ENCODE measurements around the gene CELF3. TPM values are rescaled to one million over a fixed set of nuclear protein-coding genes. Genes with fewer than 3 reads are reported as not detected.

The CELF3 gene
- total RNA-seq, 1 experiment from 2014 or later: 0.42 TPM

DNA sequence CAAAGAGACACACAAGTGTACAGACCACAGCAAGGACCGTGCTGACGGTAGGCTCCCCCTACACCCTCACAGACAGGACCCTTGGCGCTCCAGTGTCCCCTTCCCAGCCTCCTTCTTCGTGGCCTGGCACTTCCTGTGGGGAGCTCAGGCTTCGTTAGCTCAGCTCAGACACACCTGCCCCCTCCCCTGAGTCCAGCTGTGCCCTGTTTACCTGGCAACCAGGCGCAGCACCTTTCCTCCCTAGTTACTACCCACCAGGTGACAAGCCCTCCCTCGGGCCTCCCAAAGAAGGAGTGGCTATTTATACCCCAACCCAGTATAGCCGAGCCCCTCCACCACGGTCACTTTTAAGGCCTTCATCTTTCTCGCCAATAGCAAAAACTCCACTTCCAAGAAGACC is 4.7 kb downstream of the CELF3 start:
- H3K9me3 Mint-ChIP-seq: no peaks in the 10 kb centered on the region
- ChIA-PET CTCF (interaction anchor here (0.6 to 1.1 kb wide), 2 partner anchors 9 to 125 kb away, joined by 3 to 4 read pairs; partner anchors contain the start of gene RIIAD1), POLR2A (no interaction called here)
- H3K27ac Mint-ChIP-seq: no peak overlapping the region
- H3K27me3 Mint-ChIP-seq (ENCODE audit: low read depth): peaks cover 15% of the 10 kb centered on the region
- H3K4me3 Mint-ChIP-seq: no peak overlapping the region
- DNase-seq (ENCODE audit: low spot score) (no peak), ATAC-seq (no peak)
- no peaks in the 10 kb centered on the region for H3K36me3 Mint-ChIP-seq
- peaks cover 14% of the 10 kb centered on the region for H3K4me1 Mint-ChIP-seq
- TF ChIP-seq, protein P1, sequence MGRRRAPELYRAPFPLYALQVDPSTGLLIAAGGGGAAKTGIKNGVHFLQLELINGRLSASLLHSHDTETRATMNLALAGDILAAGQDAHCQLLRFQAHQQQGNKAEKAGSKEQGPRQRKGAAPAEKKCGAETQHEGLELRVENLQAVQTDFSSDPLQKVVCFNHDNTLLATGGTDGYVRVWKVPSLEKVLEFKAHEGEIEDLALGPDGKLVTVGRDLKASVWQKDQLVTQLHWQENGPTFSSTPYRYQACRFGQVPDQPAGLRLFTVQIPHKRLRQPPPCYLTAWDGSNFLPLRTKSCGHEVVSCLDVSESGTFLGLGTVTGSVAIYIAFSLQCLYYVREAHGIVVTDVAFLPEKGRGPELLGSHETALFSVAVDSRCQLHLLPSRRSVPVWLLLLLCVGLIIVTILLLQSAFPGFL (CRISPR knock-in tag; IDR thresholded peaks at IDR 0.05; ENCODE audit: borderline replicate concordance): no peak
- TF ChIP-seq PRDM15 (CRISPR knock-in tag; IDR thresholded peaks at IDR 0.05) (no peak), ZNF512 (CRISPR knock-in tag; IDR thresholded peaks at IDR 0.05; ENCODE audit: borderline replicate concordance) (no peak), ETV6 (CRISPR knock-in tag; IDR thresholded peaks at IDR 0.05) (no peak), NR3C1 (CRISPR knock-in tag; conservative IDR thresholded peaks at IDR 0.05; ENCODE audit: low read depth) (no peak), USF1 (CRISPR knock-in tag; IDR thresholded peaks at IDR 0.05) (no peak), MAX (CRISPR knock-in tag; IDR thresholded peaks at IDR 0.05) (no peak), TEAD1 (CRISPR knock-in tag; IDR thresholded peaks at IDR 0.05) (no peak)

DNA sequence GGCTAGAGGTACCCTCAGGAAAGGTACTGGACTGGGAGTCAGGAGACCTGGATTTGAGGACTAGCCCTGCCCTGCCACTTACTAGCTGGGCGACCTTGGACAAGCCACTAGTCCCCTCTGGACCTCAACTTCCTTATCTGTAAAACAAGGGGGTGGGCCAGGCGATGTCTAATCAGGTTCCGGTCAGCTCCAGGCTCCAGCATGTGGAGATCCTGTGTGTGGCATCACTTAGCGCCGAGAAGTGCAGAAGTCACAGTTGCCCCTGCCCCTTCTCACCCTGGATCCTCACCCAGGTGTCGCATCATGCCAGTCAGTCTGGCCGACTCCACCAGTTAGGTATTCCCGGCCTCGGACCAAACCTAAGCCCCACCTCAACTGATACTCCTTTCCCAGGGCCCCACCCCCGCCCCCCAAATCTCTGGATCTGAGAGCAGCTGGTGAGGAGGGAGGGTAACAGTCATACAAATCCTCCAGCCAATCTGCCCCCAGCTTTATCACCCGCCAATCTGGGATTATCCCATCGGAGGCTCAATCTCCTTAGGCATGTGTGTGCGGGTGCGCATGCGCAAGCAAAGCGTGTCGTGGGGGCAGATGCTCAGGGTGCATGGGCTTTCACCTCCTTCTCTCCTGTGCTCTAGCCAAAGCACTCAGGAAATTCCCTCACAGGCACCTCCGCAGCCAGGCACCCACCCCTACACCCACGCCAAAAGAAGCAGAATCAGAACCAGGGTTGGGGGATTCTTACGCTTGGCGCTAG is 5.4 kb downstream of the CELF3 start:
- H3K36me3 Mint-ChIP-seq: no peaks in the 10 kb centered on the region
- H3K27me3 Mint-ChIP-seq (ENCODE audit: low read depth): peaks cover 13% of the 10 kb centered on the region
- H3K9me3 Mint-ChIP-seq: no peaks in the 10 kb centered on the region
- TF ChIP-seq, protein P2, sequence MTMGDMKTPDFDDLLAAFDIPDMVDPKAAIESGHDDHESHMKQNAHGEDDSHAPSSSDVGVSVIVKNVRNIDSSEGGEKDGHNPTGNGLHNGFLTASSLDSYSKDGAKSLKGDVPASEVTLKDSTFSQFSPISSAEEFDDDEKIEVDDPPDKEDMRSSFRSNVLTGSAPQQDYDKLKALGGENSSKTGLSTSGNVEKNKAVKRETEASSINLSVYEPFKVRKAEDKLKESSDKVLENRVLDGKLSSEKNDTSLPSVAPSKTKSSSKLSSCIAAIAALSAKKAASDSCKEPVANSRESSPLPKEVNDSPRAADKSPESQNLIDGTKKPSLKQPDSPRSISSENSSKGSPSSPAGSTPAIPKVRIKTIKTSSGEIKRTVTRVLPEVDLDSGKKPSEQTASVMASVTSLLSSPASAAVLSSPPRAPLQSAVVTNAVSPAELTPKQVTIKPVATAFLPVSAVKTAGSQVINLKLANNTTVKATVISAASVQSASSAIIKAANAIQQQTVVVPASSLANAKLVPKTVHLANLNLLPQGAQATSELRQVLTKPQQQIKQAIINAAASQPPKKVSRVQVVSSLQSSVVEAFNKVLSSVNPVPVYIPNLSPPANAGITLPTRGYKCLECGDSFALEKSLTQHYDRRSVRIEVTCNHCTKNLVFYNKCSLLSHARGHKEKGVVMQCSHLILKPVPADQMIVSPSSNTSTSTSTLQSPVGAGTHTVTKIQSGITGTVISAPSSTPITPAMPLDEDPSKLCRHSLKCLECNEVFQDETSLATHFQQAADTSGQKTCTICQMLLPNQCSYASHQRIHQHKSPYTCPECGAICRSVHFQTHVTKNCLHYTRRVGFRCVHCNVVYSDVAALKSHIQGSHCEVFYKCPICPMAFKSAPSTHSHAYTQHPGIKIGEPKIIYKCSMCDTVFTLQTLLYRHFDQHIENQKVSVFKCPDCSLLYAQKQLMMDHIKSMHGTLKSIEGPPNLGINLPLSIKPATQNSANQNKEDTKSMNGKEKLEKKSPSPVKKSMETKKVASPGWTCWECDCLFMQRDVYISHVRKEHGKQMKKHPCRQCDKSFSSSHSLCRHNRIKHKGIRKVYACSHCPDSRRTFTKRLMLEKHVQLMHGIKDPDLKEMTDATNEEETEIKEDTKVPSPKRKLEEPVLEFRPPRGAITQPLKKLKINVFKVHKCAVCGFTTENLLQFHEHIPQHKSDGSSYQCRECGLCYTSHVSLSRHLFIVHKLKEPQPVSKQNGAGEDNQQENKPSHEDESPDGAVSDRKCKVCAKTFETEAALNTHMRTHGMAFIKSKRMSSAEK (CRISPR knock-in tag; IDR thresholded peaks at IDR 0.05; ENCODE audit: borderline replicate concordance): no peak
- TF ChIP-seq MXD4 (CRISPR knock-in tag; IDR thresholded peaks at IDR 0.05; ENCODE audit: borderline replicate concordance) (no peak), ZNF512 (CRISPR knock-in tag; IDR thresholded peaks at IDR 0.05; ENCODE audit: borderline replicate concordance) (no peak), STAT6 (CRISPR knock-in tag; conservative IDR thresholded peaks at IDR 0.05; ENCODE audit: low read depth) (no peak), CREM (CRISPR knock-in tag; IDR thresholded peaks at IDR 0.05) (no peak)
- ATAC-seq: no peak
- peaks cover 11% of the 10 kb centered on the region for H3K4me1 Mint-ChIP-seq
- ChIA-PET POLR2A (no interaction called here), CTCF (interaction anchor here (0.6 to 1.1 kb wide), 2 partner anchors 125 to 152 kb away, joined by 4 read pairs; no protein-coding TSS in a partner anchor)
- DNase-seq (ENCODE audit: low spot score): no peak
- H3K27ac Mint-ChIP-seq: no peak overlapping the region
- H3K4me3 Mint-ChIP-seq: no peak overlapping the region
